GM23338 (cell line): ENCODE results near the gene GNA12.

Experiments used
- CTCF ChIP-seq, 2 experiments: fragments of 200-600 bp in 1 of 2; sonication (generic) in 1 of 2; conservative IDR thresholded peaks; 2 replicates each; pipeline versions ENCODE4 v1.5.1 to v1.6.1; 2016 to 2017; ENCODE audit warnings: antibody characterized with exemption in 2 of 2, low read depth in 2 of 2, mild to moderate bottlenecking in 2 of 2, moderate library complexity in 1 of 2
- EZH2 ChIP-seq: fragments of 200-600 bp; sonication (generic); IDR thresholded peaks from one replicate; pipeline ENCODE4 v1.8.0; 2017; ENCODE audit warnings: antibody characterized with exemption, mild to moderate bottlenecking, low read depth; ENCODE audit not compliant: unreplicated experiment

DNA sequence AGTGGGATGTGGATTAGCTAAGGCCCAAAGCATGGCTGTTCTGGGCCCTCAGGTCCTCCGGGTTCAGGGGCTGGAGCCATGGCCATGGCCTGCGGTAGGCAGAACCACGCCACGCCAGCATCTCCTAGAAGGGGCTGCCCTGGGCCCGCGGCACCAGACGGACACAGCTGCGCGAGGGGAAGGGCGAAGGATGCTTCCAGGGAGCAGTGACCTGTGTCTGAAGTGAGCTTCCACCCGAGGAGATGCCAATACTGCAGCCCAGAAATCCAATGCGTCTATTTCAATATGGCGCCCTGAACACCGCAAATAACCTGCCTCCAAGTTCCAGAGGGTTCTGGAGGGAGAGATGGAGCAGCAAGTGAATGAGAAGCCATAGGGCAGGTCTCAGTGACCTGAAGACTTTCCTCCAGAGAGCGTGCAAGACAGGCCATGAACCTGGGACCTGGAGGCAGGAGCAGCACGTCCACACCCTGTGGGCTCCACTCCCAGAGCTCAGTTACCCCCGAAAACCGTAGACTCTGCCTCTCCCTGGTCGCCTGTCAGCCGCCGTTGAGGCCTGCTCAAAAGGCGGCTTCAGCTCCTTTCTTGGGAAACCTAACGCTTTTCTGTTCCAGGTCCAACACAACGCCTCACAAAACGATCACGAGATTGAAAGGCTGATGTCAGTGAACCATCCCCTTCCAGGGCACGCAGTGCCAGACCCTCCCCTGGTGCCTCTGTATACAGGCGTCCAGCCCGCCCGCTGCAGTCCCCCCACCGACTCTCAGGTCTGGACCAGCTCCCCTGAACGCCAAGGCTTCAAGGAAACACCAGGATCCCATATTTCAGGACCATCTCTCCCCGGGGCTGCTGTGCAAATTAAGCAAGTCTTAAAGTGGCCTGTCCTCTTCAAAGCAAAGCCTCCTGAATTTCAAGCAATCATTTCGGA lies 118.7 kb downstream of the GNA12 start:
- TF ChIP-seq CTCF (conservative IDR thresholded peaks at IDR 0.05; ENCODE audit: low read depth in 2 of 2) = no peak
- no peak for TF ChIP-seq EZH2
